Muscle of leg (tissue), 11 donors: Measurements from ENCODE around the gene ANKH. TPM values are rescaled to one million over a fixed set of nuclear protein-coding genes. Genes with fewer than 3 reads are reported as not detected.

Experiments
- DNase-seq: peaks from one replicate; pipeline ENCODE4 v3.0.0; 2013
- H3K27ac ChIP-seq: one replicate; pipeline ENCODE4 v1.5.1; 2013; ENCODE audit warnings: mild to moderate bottlenecking, low read length, control low read depth
- H3K27me3 ChIP-seq: one replicate; pipeline ENCODE4 v1.6.1; 2013; ENCODE audit warnings: low read length; ENCODE audit not compliant: control insufficient read depth, insufficient read depth
- H3K36me3 ChIP-seq: one replicate; pipeline ENCODE4 v1.6.1; 2013; ENCODE audit warnings: low read length; ENCODE audit not compliant: control insufficient read depth, insufficient read depth
- H3K4me1 ChIP-seq: one replicate; pipeline ENCODE4 v1.6.1; 2013; ENCODE audit warnings: low read length; ENCODE audit not compliant: control insufficient read depth, insufficient read depth
- H3K4me3 ChIP-seq: one replicate; pipeline ENCODE4 v1.5.1; 2013; ENCODE audit warnings: low read length, control low read depth
- H3K9me3 ChIP-seq: replicated peaks from 2 replicates; pipeline ENCODE4 v1.6.1; 2013; ENCODE audit warnings: low read depth, low read length; ENCODE audit not compliant: control insufficient read depth
- WGBS: methylation state at CpG from one replicate; pipeline ENCODE4 v1.1.5; 2013; ENCODE audit warnings: missing lambda C conversion rate; ENCODE audit not compliant: insufficient coverage; 5-methylcytosine and 5-hydroxymethylcytosine counted together
- polyA plus RNA-seq, 8 donors: library from polyadenylated mRNA; unstranded; fragments of 120-200 nt; gene quantifications; one replicate each; pipeline versions ENCODE4 v1.2.1 to v1.2.3, GENCODE V29; 2013; ENCODE audit warnings: inconsistent platforms in 1 of 8, low replicate concordance in 1 of 8; ENCODE audit not compliant: insufficient read length in 8 of 8, insufficient read depth in 1 of 8
- total RNA-seq: library from RNA; stranded (reverse); fragments of 120-200 nt; gene quantifications from one replicate; pipeline ENCODE4 v1.2.4, GENCODE V29; 2013

Gene ANKH
- total and polyA plus RNA-seq, 9 donors: 14.8 to 22.2 (median 16.8) TPM

DNA sequence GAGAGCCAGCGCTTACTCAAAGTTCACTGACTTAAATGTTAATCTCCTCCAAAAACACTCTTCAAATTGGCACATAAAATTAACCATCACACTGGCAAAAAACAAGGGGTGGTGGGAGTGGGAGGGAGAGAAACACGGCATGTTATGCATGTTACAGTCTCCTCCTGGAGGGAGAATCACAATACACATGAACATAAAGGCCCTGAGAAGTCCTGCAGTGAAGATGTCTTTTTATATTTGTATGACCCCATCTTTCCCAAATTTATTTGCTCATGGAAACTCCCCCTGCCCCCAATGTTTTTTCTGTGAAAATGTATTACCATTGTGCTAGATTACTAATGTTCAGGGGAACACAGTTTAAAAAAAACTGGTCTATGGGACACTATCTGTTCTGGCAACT, 37.8 kb upstream of the ANKH start:
- Histone ChIP-seq H3K4me3 (no peak overlapping the region), H3K27ac (no peak overlapping the region), H3K27me3 (peaks cover 2% of the 10 kb centered on the region), H3K9me3 (no peaks in the 10 kb centered on the region), H3K4me1 (peaks cover 2% of the 10 kb centered on the region), H3K36me3 (no peaks in the 10 kb centered on the region)
- no peak for DNase-seq
- WGBS: no CpG with 5 or more reads among the region's 2 CpGs

DNA sequence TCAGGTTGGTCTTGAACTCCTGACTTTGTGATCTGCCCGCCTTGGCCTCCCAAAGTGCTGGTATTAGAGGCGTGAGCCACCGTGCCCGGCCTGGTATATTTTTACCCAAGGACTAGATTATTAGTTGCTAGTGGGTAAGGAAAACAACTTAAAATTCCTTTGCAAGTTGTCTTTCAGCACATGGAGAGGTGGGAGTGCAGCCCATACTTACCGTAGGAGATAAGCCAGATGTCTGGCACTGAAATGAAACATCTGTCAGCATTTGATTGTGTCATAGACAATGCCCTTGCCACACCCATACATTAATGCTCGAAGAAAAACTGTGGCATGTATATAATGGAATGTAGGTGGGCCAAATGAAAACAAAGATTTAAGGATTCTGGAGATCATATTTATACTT, 36.6 kb upstream of the ANKH start:
- Histone ChIP-seq H3K4me3 (no peak overlapping the region), H3K9me3 (no peaks in the 10 kb centered on the region), H3K36me3 (no peaks in the 10 kb centered on the region), H3K4me1 (peaks cover 2% of the 10 kb centered on the region), H3K27ac (no peak overlapping the region), H3K27me3 (peaks cover 2% of the 10 kb centered on the region)
- DNase-seq: peak; percentile 67
- whole genome bisulfite sequencing: 66% methylated on average over 5 of the region's 6 CpGs

DNA sequence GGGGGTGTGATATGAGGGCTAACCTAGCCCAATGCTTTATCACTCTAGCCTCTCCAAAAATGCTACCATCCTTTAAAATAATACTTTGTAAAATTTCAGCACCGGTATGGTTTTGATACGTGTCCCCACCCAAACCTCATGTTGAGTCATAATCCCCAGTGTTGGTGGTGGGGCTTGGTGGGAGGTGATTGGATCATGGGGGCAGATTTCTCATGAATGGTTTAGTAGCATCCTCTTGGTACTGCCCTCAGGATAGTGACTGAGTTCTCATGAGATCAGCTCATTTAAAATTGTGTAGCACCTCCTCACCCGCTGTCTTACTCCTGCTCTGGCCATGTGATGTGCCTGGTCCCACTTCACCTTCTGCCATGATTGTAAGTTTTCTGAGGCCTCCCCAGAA, 35.0 kb upstream of the ANKH start:
- no peak overlapping the region for H3K27ac ChIP-seq
- H3K4me3 ChIP-seq: no peak overlapping the region
- H3K27me3 ChIP-seq: peaks cover 2% of the 10 kb centered on the region
- DNase-seq: no peak
- WGBS: 100% methylated on average over 1 of the region's 3 CpGs
- H3K36me3 ChIP-seq: no peaks in the 10 kb centered on the region
- H3K9me3 ChIP-seq: no peaks in the 10 kb centered on the region
- peaks cover 2% of the 10 kb centered on the region for H3K4me1 ChIP-seq

DNA sequence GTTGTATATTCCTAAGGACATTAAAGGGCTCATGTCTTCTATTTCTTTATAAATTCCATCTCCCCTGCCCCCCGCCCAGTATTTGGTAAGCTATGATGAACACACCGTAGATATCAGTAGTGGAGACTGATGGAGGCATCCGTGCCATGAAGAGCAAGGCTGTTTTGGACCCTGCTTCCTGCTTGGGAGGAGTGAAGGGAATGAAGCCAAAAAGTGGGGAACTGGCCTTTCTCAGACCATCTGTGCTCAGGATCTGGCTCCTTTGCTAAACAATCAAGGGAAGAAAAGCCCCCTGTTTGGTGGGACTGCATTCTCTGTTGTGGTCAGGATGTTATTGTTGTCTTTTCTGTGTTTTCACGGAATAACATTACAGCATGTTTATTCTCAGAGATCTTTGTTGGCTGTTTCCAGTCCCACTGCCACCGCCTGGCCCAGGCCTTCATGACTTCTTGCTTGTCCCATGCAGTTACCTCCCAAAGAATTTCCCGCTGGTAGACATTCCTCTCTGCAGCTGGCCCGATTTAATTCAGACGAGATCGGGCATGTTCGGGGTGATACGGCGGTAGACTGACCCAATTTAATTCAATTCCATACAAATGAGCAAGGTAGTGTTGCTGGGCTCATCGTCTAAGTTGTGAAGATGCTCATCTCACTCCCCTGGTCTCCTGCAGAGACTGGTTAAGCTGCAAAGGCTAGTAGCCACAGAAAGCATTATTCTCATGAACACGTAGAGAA, 31.4 kb upstream of the ANKH start:
- H3K4me1 ChIP-seq: no peaks in the 10 kb centered on the region
- no peak overlapping the region for H3K27ac ChIP-seq
- H3K9me3 ChIP-seq: no peaks in the 10 kb centered on the region
- H3K36me3 ChIP-seq: no peaks in the 10 kb centered on the region
- WGBS: 80% methylated on average over 4 of the region's 14 CpGs
- peaks cover 2% of the 10 kb centered on the region for H3K27me3 ChIP-seq
- no peak for DNase-seq
- no peak overlapping the region for H3K4me3 ChIP-seq

DNA sequence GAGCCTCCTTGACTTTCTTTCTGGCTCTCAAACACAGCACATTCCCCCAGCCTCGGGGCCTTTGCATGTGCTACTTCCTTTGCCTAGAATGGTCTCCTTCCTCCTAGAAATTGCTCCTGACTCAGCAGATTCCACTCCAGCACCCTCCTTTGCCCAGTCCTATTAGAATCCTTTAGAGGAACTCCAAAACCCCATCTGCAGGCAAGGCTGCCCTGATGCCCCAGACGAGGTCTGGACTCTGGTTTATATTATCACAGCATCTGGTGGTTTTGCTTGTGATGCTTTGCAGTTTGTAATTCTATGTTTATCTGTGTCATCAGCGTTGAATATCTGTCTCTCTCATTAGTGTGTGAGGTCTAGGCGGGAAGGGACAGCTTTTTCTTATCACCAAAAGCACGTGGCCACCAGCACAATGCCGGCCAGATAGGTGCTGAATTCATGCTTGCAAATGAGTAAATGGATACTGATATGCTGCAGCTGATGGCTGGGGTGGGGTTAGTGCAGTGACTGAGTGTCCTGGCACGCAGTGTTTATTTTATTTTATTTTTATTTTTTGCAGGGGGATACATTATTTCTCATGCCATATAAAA, 30.0 kb upstream of the ANKH start:
- peak overlapping the region; percentile 17 for H3K27ac ChIP-seq
- H3K27me3 ChIP-seq: no peaks in the 10 kb centered on the region
- 53% methylated on average over 2 of the region's 7 CpGs for WGBS
- H3K9me3 ChIP-seq: no peaks in the 10 kb centered on the region
- no peaks in the 10 kb centered on the region for H3K36me3 ChIP-seq
- H3K4me3 ChIP-seq: no peak overlapping the region
- DNase-seq: peak; percentile 37
- H3K4me1 ChIP-seq: no peaks in the 10 kb centered on the region

DNA sequence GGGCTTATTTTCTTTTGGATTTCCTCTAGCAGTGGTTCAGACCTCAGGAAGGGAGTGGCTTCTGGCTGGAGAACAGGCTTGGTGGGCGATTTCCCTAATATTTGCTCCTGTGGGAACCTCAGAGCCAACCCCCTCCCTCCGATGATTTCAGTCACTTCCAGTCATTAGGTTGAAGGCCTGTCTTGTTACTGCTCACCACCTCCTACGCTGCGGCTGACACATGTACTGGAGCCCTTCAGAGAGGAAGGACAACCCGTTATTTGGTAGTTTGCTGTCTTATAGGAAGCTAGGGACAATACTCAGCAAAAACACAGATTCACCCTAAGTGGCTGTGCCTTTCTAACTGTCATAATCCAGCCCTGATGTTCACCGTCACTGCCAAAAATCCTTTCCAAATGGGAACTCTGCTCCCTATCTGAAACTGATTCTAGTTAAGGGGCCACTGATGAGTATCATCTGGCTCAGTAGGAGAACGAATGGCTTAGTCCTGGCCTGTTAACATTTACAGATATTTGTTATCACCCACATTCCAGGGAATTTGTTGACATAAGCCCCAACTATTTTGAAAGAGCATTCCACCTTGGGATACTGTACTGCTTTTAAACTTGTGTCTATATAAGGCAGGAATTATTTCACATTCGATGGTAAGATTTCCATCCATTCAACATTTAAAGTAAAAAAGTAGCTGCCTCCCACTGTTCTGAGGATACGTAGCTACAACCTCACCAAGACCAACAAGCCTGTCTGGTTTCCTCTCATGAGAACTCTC, 29.3 kb upstream of the ANKH start:
- H3K9me3 ChIP-seq: no peaks in the 10 kb centered on the region
- no peaks in the 10 kb centered on the region for H3K27me3 ChIP-seq
- H3K4me1 ChIP-seq: no peaks in the 10 kb centered on the region
- H3K4me3 ChIP-seq: no peak overlapping the region
- 38% methylated on average over 2 of the region's 9 CpGs for WGBS
- H3K36me3 ChIP-seq: no peaks in the 10 kb centered on the region
- peak overlapping the region; percentile 31 for H3K27ac ChIP-seq
- DNase-seq: peak; percentile 73

DNA sequence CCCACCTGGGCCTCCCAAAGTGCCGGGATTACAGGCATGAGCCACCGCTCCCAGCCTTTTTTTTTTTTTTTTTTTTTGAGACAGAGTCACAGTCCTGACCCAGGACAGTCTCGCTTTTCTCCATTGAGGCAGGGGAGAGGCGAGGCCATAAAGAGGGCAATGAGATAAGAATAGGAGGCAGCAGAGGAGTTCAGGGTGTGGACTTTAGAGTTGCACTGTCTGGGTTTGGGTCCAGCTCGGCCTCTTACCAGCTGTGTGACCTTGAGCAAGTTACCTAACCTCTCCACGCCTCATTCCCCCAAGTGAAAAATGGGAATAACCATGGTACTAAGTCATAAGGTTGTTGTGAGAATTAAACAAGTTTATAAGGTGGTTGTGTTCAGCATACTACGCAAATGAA, 24.6 kb upstream of the ANKH start:
- H3K27me3 ChIP-seq: no peaks in the 10 kb centered on the region
- H3K9me3 ChIP-seq: no peaks in the 10 kb centered on the region
- no peaks in the 10 kb centered on the region for H3K4me1 ChIP-seq
- H3K36me3 ChIP-seq: no peaks in the 10 kb centered on the region
- H3K27ac ChIP-seq: no peak overlapping the region
- 97% methylated on average over 3 of the region's 7 CpGs for WGBS
- H3K4me3 ChIP-seq: no peak overlapping the region
- no peak for DNase-seq

DNA sequence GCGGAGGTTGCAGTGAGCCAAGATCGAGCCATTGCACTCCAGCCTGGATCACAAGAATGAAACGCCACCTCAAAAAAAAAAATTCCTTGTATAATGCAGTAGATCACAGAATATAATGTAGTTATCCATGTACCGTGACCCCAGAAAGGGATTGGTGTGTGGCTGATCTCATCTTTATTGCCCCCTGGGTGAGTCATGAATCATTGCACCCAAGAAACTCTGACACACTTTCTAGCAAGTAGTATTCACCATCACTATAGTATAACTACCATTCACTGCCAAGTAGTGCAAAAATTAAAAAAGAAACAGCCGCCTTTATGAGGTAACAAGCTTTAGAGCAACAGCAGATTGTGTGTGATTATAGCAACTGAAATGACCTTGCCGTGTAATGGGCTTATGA, 23.7 kb upstream of the ANKH start:
- Histone ChIP-seq H3K27me3 (no peaks in the 10 kb centered on the region), H3K27ac (no peak overlapping the region), H3K4me3 (no peak overlapping the region), H3K36me3 (no peaks in the 10 kb centered on the region), H3K4me1 (no peaks in the 10 kb centered on the region), H3K9me3 (no peaks in the 10 kb centered on the region)
- no peak for DNase-seq
- 78% methylated on average over 2 of the region's 6 CpGs for WGBS

DNA sequence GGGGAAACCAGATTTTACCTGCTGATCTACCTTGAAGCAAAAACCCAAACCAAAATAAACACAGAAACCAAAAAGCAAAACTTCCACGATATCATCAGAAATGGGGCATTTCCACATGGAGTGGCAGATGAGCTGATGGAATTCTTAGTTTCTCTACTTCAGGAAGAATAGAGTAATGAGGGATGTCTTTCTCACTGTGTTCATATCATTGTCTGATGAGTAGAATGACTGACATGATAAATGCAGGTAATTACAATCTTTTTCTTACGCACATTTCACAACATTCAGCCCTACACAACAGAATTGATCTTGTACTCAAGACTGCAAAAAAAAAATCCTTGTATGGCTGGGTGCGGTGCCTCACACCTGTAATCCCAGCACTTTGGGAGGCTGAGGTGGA, 23.2 kb upstream of the ANKH start:
- no peaks in the 10 kb centered on the region for H3K4me1 ChIP-seq
- no peak overlapping the region for H3K4me3 ChIP-seq
- H3K27ac ChIP-seq: no peak overlapping the region
- H3K9me3 ChIP-seq: no peaks in the 10 kb centered on the region
- no peaks in the 10 kb centered on the region for H3K36me3 ChIP-seq
- WGBS: 86% methylated on average over 1 of the region's 3 CpGs
- no peak for DNase-seq
- no peaks in the 10 kb centered on the region for H3K27me3 ChIP-seq

DNA sequence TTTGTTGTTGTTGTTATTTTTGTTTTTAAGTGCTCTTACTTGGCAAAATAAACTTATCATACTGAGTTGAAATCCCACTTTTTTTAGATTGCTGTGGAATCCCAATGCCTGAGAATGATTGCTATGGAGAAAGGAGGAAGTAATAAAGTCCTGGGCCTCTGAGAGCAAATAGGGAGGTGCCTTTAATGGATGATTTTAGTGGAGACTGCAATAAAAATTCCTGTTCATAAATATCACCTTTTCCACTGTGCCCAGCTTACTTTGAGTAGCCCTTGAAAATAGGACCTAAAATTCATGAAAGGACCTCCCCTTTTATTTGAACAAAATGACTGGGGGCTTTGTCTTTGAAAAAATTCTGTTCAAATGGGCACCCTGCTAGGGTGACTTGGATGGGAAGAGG, 21.8 kb upstream of the ANKH start:
- Histone ChIP-seq H3K36me3 (no peaks in the 10 kb centered on the region), H3K9me3 (no peaks in the 10 kb centered on the region), H3K4me3 (no peak overlapping the region), H3K27ac (no peak overlapping the region), H3K4me1 (no peaks in the 10 kb centered on the region), H3K27me3 (no peaks in the 10 kb centered on the region)
- no peak for DNase-seq
